Activated CD8-positive, alpha-beta memory T cell treated with anti-CD3 and anti-CD28 coated beads, Interleukin-2, amount 50 U/mL, for 24 hours (primary cell): Measurements from ENCODE around the gene EGFR.
"Not testable (repeated sequence)": the region's sequence is repeated elsewhere in the genome, so short reads cannot be mapped to it uniquely, and the experiment has no call there.

ENCODE experiments used
- DNase-seq: peaks from one replicate; pipeline ENCODE4 v3.0.0-alpha.2; 2020; ENCODE audit errors: extremely low read depth

The EGFR gene

GRCh38 chr7:55013851-55014250 is 5.0 kb upstream of the EGFR start:
- no peak for DNase-seq

GRCh38 chr7:55016061-55016745 is 2.6 kb upstream of the EGFR start:
- DNase-seq, result no peak

GRCh38 chr7:55016746-55017090 is 2.1 kb upstream of the EGFR start:
- no peak for DNase-seq

DNA sequence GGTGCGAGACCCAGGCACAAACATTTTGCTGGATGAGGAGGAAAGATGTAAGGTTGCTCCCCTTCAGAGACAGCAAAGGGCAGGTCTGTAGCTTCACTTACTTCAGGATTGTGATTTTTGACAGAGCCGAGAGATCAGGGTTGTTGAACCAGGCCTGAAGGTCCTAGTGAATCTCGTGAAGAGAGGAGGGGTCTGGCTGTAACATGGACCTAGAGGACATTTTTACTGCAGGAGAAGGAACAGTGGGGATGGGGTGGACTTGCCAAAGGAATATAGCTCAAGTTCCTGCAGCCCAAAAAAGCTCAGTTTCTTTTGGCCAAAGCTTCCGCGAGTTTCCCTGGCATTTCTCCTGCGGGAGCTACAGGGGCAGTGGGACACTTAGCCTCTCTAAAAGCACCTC is 976 bp upstream of the EGFR start:
- no peak for DNase-seq

DNA sequence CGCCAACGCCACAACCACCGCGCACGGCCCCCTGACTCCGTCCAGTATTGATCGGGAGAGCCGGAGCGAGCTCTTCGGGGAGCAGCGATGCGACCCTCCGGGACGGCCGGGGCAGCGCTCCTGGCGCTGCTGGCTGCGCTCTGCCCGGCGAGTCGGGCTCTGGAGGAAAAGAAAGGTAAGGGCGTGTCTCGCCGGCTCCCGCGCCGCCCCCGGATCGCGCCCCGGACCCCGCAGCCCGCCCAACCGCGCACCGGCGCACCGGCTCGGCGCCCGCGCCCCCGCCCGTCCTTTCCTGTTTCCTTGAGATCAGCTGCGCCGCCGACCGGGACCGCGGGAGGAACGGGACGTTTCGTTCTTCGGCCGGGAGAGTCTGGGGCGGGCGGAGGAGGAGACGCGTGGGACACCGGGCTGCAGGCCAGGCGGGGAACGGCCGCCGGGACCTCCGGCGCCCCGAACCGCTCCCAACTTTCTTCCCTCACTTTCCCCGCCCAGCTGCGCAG is 424 bp downstream of the EGFR start:
- no peak for DNase-seq

DNA sequence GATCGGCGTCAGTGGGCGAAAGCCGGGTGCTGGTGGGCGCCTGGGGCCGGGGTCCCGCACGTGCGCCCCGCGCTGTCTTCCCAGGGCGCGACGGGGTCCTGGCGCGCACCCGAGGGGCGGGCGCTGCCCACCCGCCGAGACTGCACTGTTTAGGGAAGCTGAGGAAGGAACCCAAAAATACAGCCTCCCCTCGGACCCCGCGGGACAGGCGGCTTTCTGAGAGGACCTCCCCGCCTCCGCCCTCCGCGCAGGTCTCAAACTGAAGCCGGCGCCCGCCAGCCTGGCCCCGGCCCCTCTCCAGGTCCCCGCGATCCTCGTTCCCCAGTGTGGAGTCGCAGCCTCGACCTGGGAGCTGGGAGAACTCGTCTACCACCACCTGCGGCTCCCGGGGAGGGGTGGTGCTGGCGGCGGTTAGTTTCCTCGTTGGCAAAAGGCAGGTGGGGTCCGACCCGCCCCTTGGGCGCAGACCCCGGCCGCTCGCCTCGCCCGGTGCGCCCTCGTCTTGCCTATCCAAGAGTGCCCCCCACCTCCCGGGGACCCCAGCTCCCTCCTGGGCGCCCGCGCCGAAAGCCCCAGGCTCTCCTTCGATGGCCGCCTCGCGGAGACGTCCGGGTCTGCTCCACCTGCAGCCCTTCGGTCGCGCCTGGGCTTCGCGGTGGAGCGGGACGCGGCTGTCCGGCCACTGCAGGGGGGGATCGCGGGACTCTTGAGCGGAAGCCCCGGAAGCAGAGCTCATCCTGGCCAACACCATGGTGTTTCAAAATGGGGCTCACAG is 1.1 kb downstream of the EGFR start:
- DNase-seq, result no peak

DNA sequence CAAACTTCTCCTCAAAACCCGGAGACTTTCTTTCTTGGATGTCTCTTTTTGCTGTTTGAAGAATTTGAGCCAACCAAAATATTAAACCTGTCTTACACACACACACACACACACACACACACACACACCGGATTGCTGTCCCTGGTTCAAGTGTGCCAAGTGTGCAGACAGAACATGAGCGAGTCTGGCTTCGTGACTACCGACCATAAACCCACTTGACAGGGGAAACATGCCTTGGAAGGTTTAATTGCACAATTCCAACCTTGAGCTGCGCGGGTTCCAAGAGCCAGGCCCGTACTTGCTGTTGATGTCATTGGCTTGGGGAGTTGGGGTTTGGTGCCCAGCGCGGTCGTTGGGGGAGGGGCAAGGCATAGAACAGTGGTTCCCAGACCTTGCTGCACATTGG is 1.7 kb downstream of the EGFR start:
- no peak for DNase-seq

GRCh38 chr7:55021053-55021452 is 2.2 kb downstream of the EGFR start:
- DNase-seq, result no peak

DNA sequence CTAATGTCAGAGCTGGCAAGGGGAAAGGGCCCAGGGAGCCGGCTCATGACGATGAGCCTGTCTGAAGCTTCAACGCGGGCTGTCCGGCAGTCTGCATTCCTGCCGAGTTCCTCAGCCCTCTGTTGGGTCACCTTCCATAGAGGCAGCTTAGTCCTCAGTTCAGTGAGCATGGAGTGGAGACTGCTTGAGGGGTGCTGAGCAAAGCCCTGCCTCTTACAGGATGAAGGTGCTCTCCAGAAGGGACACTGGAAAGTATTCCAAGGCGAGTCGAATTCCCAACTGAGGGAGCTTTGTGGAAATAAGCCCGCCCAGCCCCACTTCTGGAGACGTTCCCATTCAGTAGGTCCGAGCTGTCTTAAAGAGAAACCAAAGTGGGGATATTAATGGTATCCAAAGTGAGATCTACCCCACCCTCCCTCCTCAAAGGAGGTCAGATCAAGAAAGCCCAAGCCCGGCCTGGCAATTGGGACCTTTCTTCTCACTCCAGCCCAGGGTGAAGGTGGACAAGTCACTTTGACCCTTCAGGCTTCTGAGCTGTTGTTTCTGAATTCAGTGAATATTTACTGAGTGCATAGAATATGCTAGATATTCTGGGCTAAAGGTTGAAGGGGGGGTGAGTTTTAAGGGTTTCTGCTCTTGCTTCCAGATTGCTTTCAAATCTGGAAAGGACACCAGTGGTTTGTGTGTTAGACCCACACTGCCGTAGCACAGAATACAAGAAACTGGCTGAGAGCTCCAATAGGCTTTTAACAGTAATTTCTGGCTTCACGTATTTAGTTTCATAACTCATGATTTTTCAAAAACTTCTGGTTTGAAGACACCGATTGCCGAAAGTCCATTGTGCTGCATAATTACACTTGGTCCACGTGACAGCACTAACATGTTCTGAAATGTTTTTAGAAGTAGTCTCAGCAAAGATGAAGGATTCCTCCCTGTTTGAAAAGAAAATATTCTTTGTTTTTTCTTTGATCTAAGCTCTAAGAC is 3.5 kb downstream of the EGFR start:
- DNase-seq, result no peak

- no peak for DNase-seq
Observed at GRCh38 chr7:55023841-55024505, 5.2 kb downstream of the EGFR start.

- no peak for DNase-seq
Observed at GRCh38 chr7:55024776-55025175, 6.0 kb downstream of the EGFR start.

GRCh38 chr7:55026086-55026790 is 7.4 kb downstream of the EGFR start:
- DNase-seq, result no peak

DNA sequence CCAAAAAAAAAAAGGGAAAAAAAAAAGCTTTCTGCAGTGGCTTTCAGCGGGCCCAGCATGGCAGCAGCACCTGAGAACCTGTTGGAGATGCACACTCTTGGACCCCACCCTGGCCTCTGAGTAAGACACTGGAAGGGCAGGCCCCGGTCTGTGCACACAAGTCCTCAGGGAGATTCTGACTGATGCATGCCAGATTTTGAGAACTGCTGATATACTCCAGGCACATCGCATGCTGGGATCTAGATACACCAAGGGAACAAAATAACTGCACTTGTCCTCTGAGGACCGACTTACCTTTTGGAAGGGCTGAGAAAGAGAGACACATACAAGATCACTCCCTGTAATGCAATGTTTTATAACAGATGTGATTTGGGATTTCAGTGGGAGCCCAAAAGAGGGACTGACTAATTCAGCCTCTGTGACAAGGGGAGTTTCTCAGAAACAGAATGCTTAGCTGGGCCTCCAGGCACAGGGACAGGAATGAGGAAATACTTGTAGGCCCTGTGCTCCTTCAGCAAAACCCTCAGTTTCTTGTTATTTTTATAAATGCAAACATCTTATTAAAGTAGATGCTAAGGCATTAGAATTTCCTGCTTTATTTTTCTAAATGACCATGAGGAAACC is 8.2 kb downstream of the EGFR start:
- DNase-seq, result no peak

DNA sequence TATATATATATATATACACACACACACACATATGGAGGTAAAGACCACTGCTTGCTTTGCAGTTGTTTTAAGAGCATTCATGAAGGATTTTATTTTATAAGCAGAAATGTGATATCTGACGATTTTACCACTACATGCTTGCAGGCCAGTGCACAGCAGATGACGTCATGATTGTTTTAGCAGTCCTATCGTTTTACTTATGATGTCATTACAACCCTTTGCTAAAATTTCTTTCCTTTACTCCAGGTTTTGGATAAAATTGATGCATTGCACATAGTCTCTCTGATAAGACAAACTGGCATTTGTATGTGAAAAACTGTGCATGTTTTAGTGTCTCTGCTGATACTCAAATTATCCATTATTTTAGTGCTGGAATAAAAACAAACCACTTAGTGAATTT is 9.2 kb downstream of the EGFR start:
- DNase-seq, result no peak

DNA sequence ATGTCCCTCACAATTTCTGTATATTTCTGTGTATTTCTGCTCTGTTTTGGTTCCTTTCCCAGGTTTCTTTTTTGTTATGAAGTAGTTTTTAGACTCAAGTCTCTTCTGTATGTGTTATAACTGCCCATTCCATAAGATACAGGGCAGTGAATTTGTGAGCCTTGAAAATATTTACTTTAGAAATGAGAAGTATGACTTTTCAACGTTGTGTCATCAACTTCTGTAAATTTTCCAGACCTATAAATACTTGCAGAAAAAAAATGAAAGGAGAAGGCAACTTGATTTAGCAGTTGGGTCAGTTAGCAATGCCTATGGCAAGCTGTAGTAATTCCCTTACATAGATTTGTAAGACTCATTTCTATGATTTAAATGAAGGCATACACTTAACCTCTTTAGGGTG is 11.5 kb downstream of the EGFR start:
- no peak for DNase-seq

DNA sequence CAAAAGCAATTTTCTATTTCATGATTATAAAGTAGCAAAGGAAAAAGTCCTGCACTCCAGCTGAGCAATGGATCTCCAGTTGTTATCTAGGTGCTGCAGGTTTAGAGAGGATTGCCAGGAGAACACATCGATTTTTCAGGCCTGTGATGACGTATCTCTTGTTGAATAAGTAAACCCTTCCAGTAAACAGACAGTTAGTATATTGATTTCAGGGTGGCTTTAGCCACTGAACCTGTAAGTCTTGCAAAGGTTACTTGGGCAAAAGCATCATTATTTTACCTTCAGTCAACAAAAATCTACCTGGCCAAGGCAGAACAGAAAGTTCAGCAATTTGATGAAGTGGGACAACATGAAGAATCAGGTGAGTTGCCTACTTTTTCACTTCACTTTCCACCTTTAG is 12.3 kb downstream of the EGFR start:
- DNase-seq, result no peak

DNA sequence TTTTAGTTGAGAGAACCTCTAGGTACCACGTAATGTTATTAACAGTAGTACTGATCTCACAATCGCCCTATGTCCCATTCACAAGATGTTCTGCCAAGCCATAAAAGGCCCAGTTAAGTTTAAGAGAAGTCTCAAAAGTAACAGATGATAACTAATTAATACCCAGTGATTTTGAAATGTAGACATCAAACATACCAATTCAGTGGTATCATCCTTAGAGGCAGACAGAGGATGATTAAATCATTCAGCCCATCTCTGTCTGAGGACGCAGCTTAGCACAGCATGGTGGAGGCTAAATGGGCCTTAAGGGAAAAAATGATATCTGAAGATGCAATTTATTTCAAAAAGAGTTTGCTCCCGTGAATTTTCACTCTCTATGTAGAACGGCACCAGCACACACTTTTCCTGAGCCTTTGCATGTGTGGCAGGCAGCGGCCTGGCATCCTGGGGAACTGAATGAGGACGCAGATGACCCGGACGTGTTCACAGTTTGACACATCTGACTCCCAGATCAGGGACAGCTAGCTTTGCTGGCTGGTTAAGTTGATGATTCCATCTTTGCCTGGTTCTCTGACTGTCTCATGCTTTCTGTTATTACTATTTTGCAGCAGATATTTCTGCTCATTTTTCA is 13.4 kb downstream of the EGFR start:
- no peak for DNase-seq

DNA sequence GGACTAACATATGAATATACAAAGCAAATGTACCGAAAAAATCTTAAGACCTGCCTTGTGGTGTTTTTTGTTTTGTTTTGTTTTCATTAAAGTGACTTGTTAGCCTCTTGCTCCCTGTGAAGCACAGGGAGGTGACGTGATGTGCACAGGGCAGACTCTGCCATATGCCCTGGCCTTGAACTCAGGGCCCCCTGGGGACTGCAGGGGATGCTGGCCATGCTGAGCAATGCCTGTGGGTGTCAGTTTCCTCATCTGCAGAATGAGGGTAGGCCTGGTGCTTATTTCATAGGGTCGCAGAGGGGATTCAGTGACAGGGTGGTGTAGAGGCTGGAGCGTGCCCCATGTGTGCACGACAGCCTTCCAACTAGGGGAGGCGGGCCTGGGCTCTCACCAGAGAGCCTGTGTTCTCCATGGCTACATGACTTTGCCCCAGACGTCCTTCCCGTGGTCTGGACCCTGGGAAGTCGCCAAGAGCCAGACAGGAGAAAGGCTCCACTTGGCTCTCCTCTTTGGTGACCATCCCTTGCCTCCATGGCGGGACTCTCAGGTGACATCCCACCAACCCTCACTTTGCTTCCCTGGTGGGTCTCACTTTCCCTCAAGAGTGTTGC is 14.5 kb downstream of the EGFR start:
- no peak for DNase-seq

- DNase-seq, result no peak
Observed at GRCh38 chr7:55034776-55035175, 16.0 kb downstream of the EGFR start.

GRCh38 chr7:55035410-55035809 is 16.6 kb downstream of the EGFR start:
- not testable (repeated sequence) for DNase-seq
